OCI-LY3 (cell line): ENCODE data around the gene RBFA.

ENCODE experiments used
- CTCF ChIP-seq: fragments of 200-600, 300-600 bp; sonication (generic); IDR thresholded peaks from 2 replicates; pipeline ENCODE4 v1.5.1; 2014; ENCODE audit warnings: antibody characterized with exemption, low read length, low read depth
- EZH2phosphoT487 ChIP-seq: fragments of 200-600 bp; shearing (Covaris generic); IDR thresholded peaks from 2 replicates; pipeline ENCODE4 v1.6.1; 2018; ENCODE audit warnings: antibody characterized with exemption, mixed run types, low read depth

DNA sequence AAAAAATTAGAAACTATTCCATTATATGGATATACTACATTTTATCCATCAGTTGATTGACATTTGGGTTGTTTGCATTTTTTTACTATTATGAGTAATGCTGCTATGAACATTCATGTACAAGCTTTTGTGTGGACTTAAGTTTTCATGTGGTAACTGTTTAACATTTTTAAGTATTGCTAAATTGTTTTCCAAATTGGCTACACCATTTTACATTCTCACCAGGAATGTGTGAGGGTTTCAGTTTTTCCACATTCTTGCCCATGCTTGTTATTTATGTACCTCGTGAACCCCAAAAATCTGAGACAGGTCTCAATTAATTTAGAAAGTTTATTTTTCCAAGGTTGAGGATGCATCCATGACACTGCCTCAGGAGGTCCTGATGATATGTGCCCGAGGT is 42.7 kb upstream of the RBFA start:
- TF ChIP-seq CTCF: no peak
- no peak for TF ChIP-seq EZH2phosphoT487
